IMR-90 (cell line): ENCODE results near the gene TULP4. TPM values are rescaled to one million over a fixed set of nuclear protein-coding genes. Genes with fewer than 3 reads are reported as not detected.

Experiments
- ATAC-seq: fragments of 200-7000 bp; cut with Tn5 transposase; 2 replicates; pipeline ENCODE4 v1.9.1; 2020; ENCODE audit warnings: low read depth, mild to moderate bottlenecking, moderate library complexity
- BruUV-seq: library from RNA; stranded (reverse); fragments of 400-500 nt; replicated peaks from 2 replicates; lab custom pipeline; 2021; lab: Mats Ljungman, UMichigan
- CTCF ChIA-PET: fragments of 300-600 bp; formaldehyde crosslinking; extraction: SDS; loops from one replicate; lab custom pipeline; 2021; ENCODE audit warnings: antibody characterized with exemption; lab: Yijun Ruan, JAX
- POLR2A ChIA-PET: fragments of 300-600 bp; sonication (Branson Sonifier 250); formaldehyde crosslinking; loops from one replicate; lab custom pipeline; 2022; ENCODE audit warnings: antibody characterized with exemption; ENCODE audit not compliant: unreplicated experiment; lab: Charles Lee
- DNase-seq: peaks from one replicate; pipeline ENCODE4 v3.0.0; 2013
- H2AFZ ChIP-seq: replicated peaks from 2 replicates; pipeline ENCODE3; 2013; ENCODE audit warnings: low read length, mild to moderate bottlenecking; ENCODE audit not compliant: poor library complexity
- H2AK5ac ChIP-seq: 2 replicates; pipeline ENCODE4 v1.6.1; 2013; ENCODE audit warnings: low read depth, low read length, inconsistent platforms
- H2AK9ac ChIP-seq: replicated peaks from 2 replicates; pipeline ENCODE3; 2013; ENCODE audit warnings: mild to moderate bottlenecking, low read depth, low read length, moderate library complexity; ENCODE audit not compliant: poor library complexity
- H2BK120ac ChIP-seq: 2 replicates; pipeline ENCODE4 v1.6.1; 2013; ENCODE audit warnings: low read depth, low read length, inconsistent platforms
- H2BK15ac ChIP-seq: 3 replicates; pipeline ENCODE4 v1.6.1; 2013; ENCODE audit warnings: low read depth, low read length, inconsistent platforms
- H2BK20ac ChIP-seq: 2 replicates; pipeline ENCODE4 v1.6.1; 2013; ENCODE audit warnings: low read depth, mild to moderate bottlenecking, inconsistent platforms, low read length, moderate library complexity
- H2BK5ac ChIP-seq: 2 replicates; pipeline ENCODE4 v1.6.1; 2013; ENCODE audit warnings: mild to moderate bottlenecking, low read depth, low read length, inconsistent platforms; ENCODE audit not compliant: poor library complexity, severe bottlenecking
- H3K14ac ChIP-seq: replicated peaks from 2 replicates; pipeline ENCODE4 v1.6.1; 2013; ENCODE audit warnings: low read depth, low read length, inconsistent platforms
- H3K18ac ChIP-seq: 2 replicates; pipeline ENCODE4 v1.6.1; 2013; ENCODE audit warnings: low read depth, low read length, control low read depth
- H3K23ac ChIP-seq: 2 replicates; pipeline ENCODE4 v1.6.1; 2013; ENCODE audit warnings: low read depth, low read length, inconsistent platforms
- H3K27ac ChIP-seq: 2 replicates; pipeline ENCODE4 v1.5.1; 2013; ENCODE audit warnings: mild to moderate bottlenecking, control low read depth, low read length; ENCODE audit not compliant: insufficient read depth
- H3K27me3 ChIP-seq: 2 replicates; pipeline ENCODE4 v1.6.1; 2013; ENCODE audit warnings: low read length; ENCODE audit not compliant: control insufficient read depth, insufficient read depth
- H3K36me3 ChIP-seq: 2 replicates; pipeline ENCODE4 v1.6.1; 2013; ENCODE audit warnings: low read length, mixed read lengths; ENCODE audit not compliant: control insufficient read depth, insufficient read depth
- H3K4ac ChIP-seq: 2 replicates; pipeline ENCODE4 v1.6.1; 2013; ENCODE audit warnings: low read depth, low read length, inconsistent platforms
- H3K4me1 ChIP-seq: 2 replicates; pipeline ENCODE4 v1.6.1; 2013; ENCODE audit warnings: low read length, mixed read lengths; ENCODE audit not compliant: control insufficient read depth, insufficient read depth
- H3K4me2 ChIP-seq: 2 replicates; pipeline ENCODE4 v1.6.1; 2013; ENCODE audit warnings: low read depth, mild to moderate bottlenecking, control low read depth, low read length, moderate library complexity
- H3K4me3 ChIP-seq: 2 replicates; pipeline ENCODE4 v1.5.1; 2013; ENCODE audit warnings: low read depth, mild to moderate bottlenecking, control low read depth, low read length, moderate library complexity; ENCODE audit not compliant: insufficient read depth
- H3K56ac ChIP-seq: 2 replicates; pipeline ENCODE4 v1.6.1; 2013; ENCODE audit warnings: low read length, inconsistent platforms; ENCODE audit not compliant: insufficient read depth; ENCODE audit errors: extremely low read depth
- H3K79me1 ChIP-seq, 2 experiments: 2 replicates each; pipeline ENCODE4 v1.6.1; 2013; ENCODE audit warnings: low read length in 2 of 2, inconsistent platforms in 1 of 2, low read depth in 1 of 2
- H3K9ac ChIP-seq: 2 replicates; pipeline ENCODE4 v1.6.1; 2013; ENCODE audit warnings: low read depth, low read length, control low read depth
- H3K9me1 ChIP-seq: 2 replicates; pipeline ENCODE4 v1.6.1; 2013; ENCODE audit warnings: low read length, inconsistent platforms; ENCODE audit not compliant: insufficient read depth
- H3K9me3 ChIP-seq: 2 replicates; pipeline ENCODE4 v1.6.1; 2013; ENCODE audit warnings: low read length; ENCODE audit not compliant: control insufficient read depth, insufficient read depth
- H4K20me1 ChIP-seq: 2 replicates; pipeline ENCODE4 v1.6.1; 2013; ENCODE audit warnings: low read length, inconsistent platforms; ENCODE audit not compliant: insufficient read depth
- H4K5ac ChIP-seq: 2 replicates; pipeline ENCODE4 v1.6.1; 2013; ENCODE audit warnings: mild to moderate bottlenecking, low read depth, low read length, control low read depth
- H4K8ac ChIP-seq, 2 experiments: 2 replicates each; pipeline ENCODE4 v1.6.1; 2013; ENCODE audit warnings: low read depth in 2 of 2, low read length in 2 of 2, control low read depth in 1 of 2, inconsistent platforms in 1 of 2
- H4K91ac ChIP-seq: 2 replicates; pipeline ENCODE4 v1.6.1; 2013; ENCODE audit warnings: low read depth, low read length, inconsistent platforms; ENCODE audit not compliant: insufficient read depth
- BHLHE40 ChIP-seq: fragments of 150-350 bp; IDR thresholded peaks from 2 replicates; pipeline ENCODE4 v1.6.1; 2016; ENCODE audit warnings: mild to moderate bottlenecking, low read depth, low read length
- CEBPB ChIP-seq: IDR thresholded peaks from 2 replicates; pipeline ENCODE4 v1.6.1; 2012; ENCODE audit warnings: low read depth, low read length, improper control_type of control experiment
- FOS ChIP-seq: fragments of 150-350 bp; IDR thresholded peaks from 2 replicates; pipeline ENCODE4 v1.6.1; 2016; ENCODE audit warnings: low read depth, low read length
- RCOR1 ChIP-seq: IDR thresholded peaks from 2 replicates; pipeline ENCODE4 v1.6.1; 2012; ENCODE audit warnings: mild to moderate bottlenecking, low read length, improper control_type of control experiment; ENCODE audit not compliant: insufficient replicate concordance
- RFX5 ChIP-seq: IDR thresholded peaks from 2 replicates; pipeline ENCODE4 v1.8.0; 2012; ENCODE audit warnings: low read depth, mild to moderate bottlenecking, low read length, moderate library complexity
- WGBS, 2 experiments: methylation state at CpG; one replicate each; pipeline versions ENCODE4 v1.1.5 to v1.1.7; 2013; ENCODE audit warnings: missing lambda C conversion rate in 2 of 2; ENCODE audit not compliant: insufficient read length in 1 of 2; ENCODE audit errors: extremely low coverage in 2 of 2; 5-methylcytosine and 5-hydroxymethylcytosine counted together
- dilution Hi-C: fragments of 300-500 bp; cut with HindIII; formaldehyde crosslinking; loops from one replicate; pipeline ENCODE4 v1.14.3; 2018; ENCODE audit warnings: low sequenced_read_pairs; ENCODE audit not compliant: unreplicated experiment
- in situ Hi-C: fragments of 300-500 bp; cut with MboI; formaldehyde crosslinking; loops from 3 replicates; pipeline ENCODE4 v1.14.3; 2019; ENCODE audit warnings: low sequenced_read_pairs, inconsistent platforms, mixed read lengths
- intact Hi-C: fragments of 100-400 bp; cut with micrococcal nuclease; formaldehyde crosslinking; loops from 2 replicates; pipeline ENCODE4 v1.10.0; 2022
- polyA plus RNA-seq, 3 experiments: library from polyadenylated mRNA; depleted of rRNA; stranded (reverse); fragments of >200 nt; gene quantifications; 2 replicates each; pipeline ENCODE4 v1.2.3, GENCODE V29; 2012; ENCODE audit warnings: low replicate concordance in 1 of 3
- total RNA-seq: library from RNA; depleted of rRNA; stranded (reverse); fragments of >200 nt; gene quantifications from 2 replicates; pipeline ENCODE4 v1.2.3, GENCODE V29; 2012
- TF ChIP-seq, protein P1 (sequence below): fragments of 150-350 bp; IDR thresholded peaks from 2 replicates; pipeline ENCODE4 v1.6.1; 2016; ENCODE audit warnings: low read depth, mild to moderate bottlenecking, low read length, moderate library complexity, borderline replicate concordance

The TULP4 gene
- total and polyA plus RNA-seq, 2 of the 4 experiments (the other 2 are of a cell fraction), result 8.1 to 30.6 TPM

DNA sequence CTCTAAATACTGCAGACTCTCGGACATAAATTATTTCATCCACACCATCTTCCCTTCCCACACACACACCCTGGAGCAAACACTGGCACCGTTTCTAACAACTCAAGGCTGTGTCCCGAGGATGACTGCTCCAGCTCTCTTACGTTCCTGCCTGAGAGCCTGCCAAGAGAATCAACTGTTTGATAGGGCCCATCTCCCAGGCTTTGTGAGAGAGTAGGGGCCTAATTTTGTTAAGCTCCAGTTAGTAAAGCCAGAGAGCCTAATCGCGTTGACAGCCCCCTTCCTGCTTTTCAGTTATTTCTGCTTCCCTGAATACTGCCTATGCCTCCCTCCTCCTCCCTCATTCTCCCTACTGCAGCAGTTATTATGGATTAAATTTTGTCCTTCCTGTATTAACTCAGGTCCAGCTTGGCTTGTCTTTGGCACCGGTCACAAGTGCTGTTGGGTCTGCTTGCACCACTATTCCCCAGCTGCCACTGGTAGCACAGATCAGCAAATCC is 129.5 kb downstream of the TULP4 start:
- ChIA-PET CTCF (interaction anchor here (0.6 kb wide), 1 partner anchor 16 kb away, joined by 3 read pairs; no protein-coding TSS in a partner anchor), POLR2A (no interaction called here)
- Histone ChIP-seq H2AFZ (no peak overlapping the region), H3K18ac (no peak overlapping the region), H2AK9ac (no peak overlapping the region), H3K14ac (no peak overlapping the region), H3K4me2 (no peak overlapping the region), H2AK5ac (no peak overlapping the region), H3K79me1 (peaks cover 0 to 2% of the 10 kb centered on the region in 2 experiments; a peak in 1 of 4 replicates), H4K20me1 (no peaks in the 10 kb centered on the region), H3K9ac (no peak overlapping the region), H3K23ac (no peak overlapping the region), H3K4me3 (no peak overlapping the region), H3K56ac (no peak overlapping the region), H2BK120ac (no peak overlapping the region), H3K36me3 (peaks cover 5% of the 10 kb centered on the region), H3K27ac (no peak overlapping the region), H2BK5ac (no peak overlapping the region), H3K9me3 (no peaks in the 10 kb centered on the region; the same call in 1 of the 2 replicates), H3K4me1 (no peaks in the 10 kb centered on the region), H4K8ac (no peak overlapping the region), H3K4ac (no peak overlapping the region), H2BK15ac (no peak overlapping the region), H4K5ac (no peak overlapping the region), H2BK20ac (no peak overlapping the region), H4K91ac (no peak overlapping the region), H3K9me1 (peaks cover 12% of the 10 kb centered on the region; the same call in 1 of the 2 replicates), H3K27me3 (no peaks in the 10 kb centered on the region)
- no TSS peak for BruUV-seq
- 60% methylated on average over 2 of the region's 7 CpGs; no CpG with 5 or more reads in 1 of the 2 experiments for WGBS, 2 experiments
- DNase-seq (no peak), ATAC-seq (no peak)
- intact Hi-C loops (no loop called here), in situ Hi-C loops (no loop called here), dilution Hi-C loops (no loop called here)
- TF ChIP-seq, protein P1, sequence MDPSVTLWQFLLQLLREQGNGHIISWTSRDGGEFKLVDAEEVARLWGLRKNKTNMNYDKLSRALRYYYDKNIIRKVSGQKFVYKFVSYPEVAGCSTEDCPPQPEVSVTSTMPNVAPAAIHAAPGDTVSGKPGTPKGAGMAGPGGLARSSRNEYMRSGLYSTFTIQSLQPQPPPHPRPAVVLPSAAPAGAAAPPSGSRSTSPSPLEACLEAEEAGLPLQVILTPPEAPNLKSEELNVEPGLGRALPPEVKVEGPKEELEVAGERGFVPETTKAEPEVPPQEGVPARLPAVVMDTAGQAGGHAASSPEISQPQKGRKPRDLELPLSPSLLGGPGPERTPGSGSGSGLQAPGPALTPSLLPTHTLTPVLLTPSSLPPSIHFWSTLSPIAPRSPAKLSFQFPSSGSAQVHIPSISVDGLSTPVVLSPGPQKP, result no peak
- no peak for TF ChIP-seq FOS
- TF ChIP-seq RCOR1, result no peak
- TF ChIP-seq CEBPB, result no peak
- TF ChIP-seq BHLHE40, result no peak
- TF ChIP-seq RFX5, result no peak
